Esophagus muscularis mucosa (tissue), 4 donors: ENCODE results near the gene ADAMTS17. TPM values are rescaled to one million over a fixed set of nuclear protein-coding genes. Genes with fewer than 3 reads are reported as not detected.

Experiments
- DNase-seq: peaks from one replicate; pipeline ENCODE4 v3.0.0-alpha.2; 2017; ENCODE audit errors: extremely low spot score
- H3K27ac ChIP-seq, 4 donors: fragments of 200-600 bp; sonication (generic); replicated peaks in 1 of 4; 1 replicate in 3 of 4; 2 replicates in 1 of 4; pipeline ENCODE4 v1.5.1; 2016 to 2019; ENCODE audit warnings: mild to moderate bottlenecking in 1 of 4
- H3K27me3 ChIP-seq, 4 donors: fragments of 200-600 bp; sonication (generic); one replicate each; pipeline versions ENCODE4 v1.5.1 to v1.6.0; 2016 to 2019
- H3K36me3 ChIP-seq, 4 donors: fragments of 200-600 bp; sonication (generic); one replicate each; pipeline ENCODE4 v1.5.1; 2016 to 2019
- H3K4me1 ChIP-seq, 4 donors: fragments of 200-600 bp; sonication (generic); one replicate each; pipeline ENCODE4 v1.5.1; 2016 to 2019
- H3K4me3 ChIP-seq, 4 donors: fragments of 200-600 bp; sonication (generic); 1 replicate in 2 of 4; 2 replicates in 2 of 4; pipeline ENCODE4 v1.5.1; 2016 to 2019; ENCODE audit warnings: mild to moderate bottlenecking in 4 of 4, moderate library complexity in 1 of 4
- H3K9me3 ChIP-seq, 4 donors: fragments of 200-600 bp; sonication (generic); 1 replicate in 3 of 4; 2 replicates in 1 of 4; pipeline ENCODE4 v1.5.1; 2016 to 2019
- EP300 ChIP-seq: sonication (generic); formaldehyde crosslinking; IDR thresholded peaks from one replicate; pipeline ENCODE4 v1.6.1; 2017; ENCODE audit warnings: antibody characterized with exemption
- POLR2A ChIP-seq: fragments of 450-650 bp; IDR thresholded peaks from one replicate; pipeline ENCODE4 v1.6.1; 2017; ENCODE audit warnings: antibody characterized with exemption, moderate library complexity, mild to moderate bottlenecking, low read depth
- POLR2AphosphoS5 ChIP-seq, 2 donors: sonication (generic); formaldehyde crosslinking; IDR thresholded peaks; one replicate each; pipeline ENCODE4 v1.6.1; 2017; ENCODE audit warnings: antibody characterized with exemption in 2 of 2
- WGBS: methylation state at CpG from one replicate; pipeline ENCODE4 v1.1.5; 2018; 5-methylcytosine and 5-hydroxymethylcytosine counted together
- intact Hi-C: fragments of 100-400 bp; cut with DNase I; formaldehyde crosslinking; loops from one replicate; pipeline ENCODE4 v1.15.1; 2023
- total RNA-seq, 4 donors: library from RNA; depleted of rRNA; stranded (reverse); fragments of >200 nt; gene quantifications; one replicate each; pipeline versions ENCODE4 v1.1.0 to v1.2.1, GENCODE V29; 2016
- TF ChIP-seq, protein P1 (sequence below), 3 experiments: fragments of 200-600 bp in 2 of 3; fragments of 450-650 bp in 1 of 3; sonication (generic) in 2 of 3; IDR thresholded peaks; one replicate each; pipeline ENCODE4 v1.5.1; 2017 to 2019; ENCODE audit warnings: antibody characterized with exemption in 3 of 3, mild to moderate bottlenecking in 2 of 3, moderate library complexity in 1 of 3

ADAMTS17 gene
- total RNA-seq, 4 donors from 2014 or later: 5.3 to 12.0 (median 6.6) TPM

DNA sequence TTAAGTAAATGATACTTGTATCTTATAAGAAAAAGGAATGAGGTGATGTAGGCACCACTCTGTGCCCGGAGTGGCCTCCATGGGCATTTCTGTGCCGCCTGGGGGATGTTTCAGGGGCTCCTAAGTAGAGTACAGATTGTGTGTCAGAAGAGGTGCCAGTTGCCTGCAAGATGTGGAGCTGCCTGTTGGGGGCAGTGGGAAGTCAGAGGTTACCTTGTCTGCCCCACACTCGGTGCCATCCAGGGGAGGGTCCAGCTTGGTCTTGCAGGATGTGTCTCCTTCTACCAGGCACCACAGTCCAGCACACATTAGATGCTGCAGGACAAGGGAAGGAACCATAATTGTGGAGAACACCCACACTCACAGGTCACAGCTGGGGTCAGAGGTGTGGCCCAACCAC lies 208.8 kb downstream of the ADAMTS17 start:
- H3K27me3 ChIP-seq: no peaks in the 10 kb centered on the region
- no peaks in the 10 kb centered on the region for H3K9me3 ChIP-seq
- no peak overlapping the region for H3K27ac ChIP-seq
- H3K4me3 ChIP-seq: no peak overlapping the region
- H3K4me1 ChIP-seq: peaks cover 0 to 9% (median 0%) of the 10 kb centered on the region in 4 donors
- no peak for DNase-seq
- intact Hi-C loops: no loop called here
- TF ChIP-seq, protein P1, sequence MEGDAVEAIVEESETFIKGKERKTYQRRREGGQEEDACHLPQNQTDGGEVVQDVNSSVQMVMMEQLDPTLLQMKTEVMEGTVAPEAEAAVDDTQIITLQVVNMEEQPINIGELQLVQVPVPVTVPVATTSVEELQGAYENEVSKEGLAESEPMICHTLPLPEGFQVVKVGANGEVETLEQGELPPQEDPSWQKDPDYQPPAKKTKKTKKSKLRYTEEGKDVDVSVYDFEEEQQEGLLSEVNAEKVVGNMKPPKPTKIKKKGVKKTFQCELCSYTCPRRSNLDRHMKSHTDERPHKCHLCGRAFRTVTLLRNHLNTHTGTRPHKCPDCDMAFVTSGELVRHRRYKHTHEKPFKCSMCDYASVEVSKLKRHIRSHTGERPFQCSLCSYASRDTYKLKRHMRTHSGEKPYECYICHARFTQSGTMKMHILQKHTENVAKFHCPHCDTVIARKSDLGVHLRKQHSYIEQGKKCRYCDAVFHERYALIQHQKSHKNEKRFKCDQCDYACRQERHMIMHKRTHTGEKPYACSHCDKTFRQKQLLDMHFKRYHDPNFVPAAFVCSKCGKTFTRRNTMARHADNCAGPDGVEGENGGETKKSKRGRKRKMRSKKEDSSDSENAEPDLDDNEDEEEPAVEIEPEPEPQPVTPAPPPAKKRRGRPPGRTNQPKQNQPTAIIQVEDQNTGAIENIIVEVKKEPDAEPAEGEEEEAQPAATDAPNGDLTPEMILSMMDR (IDR thresholded peaks at IDR 0.05): no peak
- TF ChIP-seq POLR2A (no peak), POLR2AphosphoS5 (IDR thresholded peaks at IDR 0.05) (no peak), EP300 (no peak)
- WGBS: 98% methylated on average over 3 of the region's 3 CpGs
- no peaks in the 10 kb centered on the region for H3K36me3 ChIP-seq

DNA sequence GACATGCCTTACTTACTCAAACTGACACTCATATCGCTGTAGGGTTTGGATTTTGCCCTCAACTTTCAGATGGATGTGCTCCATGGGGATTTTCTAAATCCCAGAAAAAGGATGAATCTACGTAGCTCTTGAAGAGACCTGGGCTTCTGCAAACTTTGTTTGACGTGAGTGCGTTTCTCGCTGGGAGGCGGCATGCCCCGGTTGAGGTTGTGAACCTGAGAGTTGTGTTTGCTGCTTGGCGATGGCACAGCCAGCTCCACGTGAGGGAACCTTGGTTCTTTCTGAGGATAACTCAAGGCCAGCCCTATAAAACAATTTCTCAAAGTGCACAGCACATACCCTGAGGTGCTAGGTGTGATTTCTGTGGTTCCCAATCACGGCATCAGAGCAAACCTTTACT lies 209.5 kb downstream of the ADAMTS17 start:
- no peak for DNase-seq
- Histone ChIP-seq H3K4me1 (peaks cover 0 to 9% (median 0%) of the 10 kb centered on the region in 4 donors), H3K4me3 (no peak overlapping the region), H3K27me3 (no peaks in the 10 kb centered on the region), H3K36me3 (no peaks in the 10 kb centered on the region), H3K9me3 (no peaks in the 10 kb centered on the region), H3K27ac (peak overlapping the region in 3 of 4 donors; percentile 5 to 58 (median 48))
- 94% methylated on average over 10 of the region's 10 CpGs for WGBS
- intact Hi-C loops: no loop called here
- no peak for TF ChIP-seq POLR2A
- TF ChIP-seq EP300: no peak
- no peak for TF ChIP-seq POLR2AphosphoS5 (IDR thresholded peaks at IDR 0.05)
- TF ChIP-seq, protein P1 (IDR thresholded peaks at IDR 0.05): no peak

- intact Hi-C loops: no loop called here
- TF ChIP-seq EP300: no peak
- no peak for TF ChIP-seq POLR2A
- TF ChIP-seq, protein P1 (IDR thresholded peaks at IDR 0.05): peak; percentile 48 to 61 (median 56)
- peak in 1 of 2 donors; percentile 32 for TF ChIP-seq POLR2AphosphoS5 (IDR thresholded peaks at IDR 0.05)
- no peaks in the 10 kb centered on the region for H3K27me3 ChIP-seq
- H3K36me3 ChIP-seq: no peaks in the 10 kb centered on the region
- H3K9me3 ChIP-seq: no peaks in the 10 kb centered on the region
- peak overlapping the region; percentile 20 to 46 (median 42) for H3K4me3 ChIP-seq
- DNase-seq: no peak
- WGBS: 66% methylated on average over 20 of the region's 25 CpGs
- peak overlapping the region; percentile 5 to 58 (median 44) for H3K27ac ChIP-seq
- peaks cover 0 to 9% (median 1%) of the 10 kb centered on the region in 4 donors for H3K4me1 ChIP-seq
Measured at GRCh38 chr15:100131321-100132224, 210.2 kb downstream of the ADAMTS17 start.

DNA sequence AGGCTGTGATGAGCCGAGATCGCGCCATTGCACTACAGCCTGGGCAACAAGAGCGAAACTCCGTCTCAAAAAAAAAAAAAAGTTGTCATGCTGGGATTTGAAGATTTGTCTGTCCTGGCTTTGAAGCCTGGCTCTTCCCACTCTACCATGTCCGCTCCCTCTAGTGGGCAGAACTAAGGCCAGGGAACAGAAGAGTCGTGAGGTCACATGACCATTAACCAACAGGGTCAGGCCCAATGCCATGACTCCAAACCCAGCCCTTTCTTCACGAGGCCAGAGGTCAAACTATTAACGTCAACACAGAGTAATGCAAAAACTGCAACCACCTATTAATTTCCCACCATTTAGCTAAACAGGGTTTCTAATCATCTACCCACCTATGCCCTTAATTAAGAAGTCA lies 212.1 kb downstream of the ADAMTS17 start:
- TF ChIP-seq, protein P1 (IDR thresholded peaks at IDR 0.05): no peak
- TF ChIP-seq POLR2AphosphoS5 (IDR thresholded peaks at IDR 0.05) (no peak), EP300 (no peak), POLR2A (no peak)
- intact Hi-C loops: no loop called here
- H3K27me3 ChIP-seq: no peaks in the 10 kb centered on the region
- WGBS: 92% methylated on average over 9 of the region's 9 CpGs
- H3K36me3 ChIP-seq: no peaks in the 10 kb centered on the region
- H3K4me1 ChIP-seq: peaks cover 0 to 28% (median 18%) of the 10 kb centered on the region in 4 donors
- no peak for DNase-seq
- H3K4me3 ChIP-seq: no peak overlapping the region
- H3K9me3 ChIP-seq: no peaks in the 10 kb centered on the region
- no peak overlapping the region for H3K27ac ChIP-seq
